ENCODE measurements around the gene CFAP53.

- TF ChIP-seq EZH2 (IDR thresholded peaks at IDR 0.05; ENCODE audit: insufficient read depth, poor library complexity, severe bottlenecking) = no peak
- TF ChIP-seq EZH2phosphoT487 (IDR thresholded peaks at IDR 0.05; ENCODE audit: insufficient read depth, low read depth) = no peak
Observed at GRCh38 chr18:50287028-50287440, 20.7 kb upstream of the CFAP53 start.

All from GM23248 (cell line).